H1 (cell line): Measurements from ENCODE around the gene NDUFAF8. TPM values are rescaled to one million over a fixed set of nuclear protein-coding genes. Genes with fewer than 3 reads are reported as not detected.

Experiments
- CTCF ChIA-PET: fragments of 300-600 bp; sonication (Branson Sonifier 250); formaldehyde crosslinking; loops from one replicate; lab custom pipeline; 2021; ENCODE audit not compliant: partially characterized antibody; lab: Charles Lee
- POLR2A ChIA-PET: fragments of 300-600 bp; sonication (Branson Sonifier 250); formaldehyde crosslinking; loops from one replicate; lab custom pipeline; 2021; ENCODE audit warnings: inconsistent platforms; ENCODE audit not compliant: partially characterized antibody; lab: Charles Lee
- DNase-seq, 2 experiments: peaks; one replicate each; pipeline versions ENCODE4 v3.0.0 to v3.0.0-alpha.2; 2010 to 2022; ENCODE audit warnings: low spot score in 2 of 2, low read depth in 1 of 2, mixed read lengths in 1 of 2
- FAIRE-seq: peaks from 2 replicates; lab custom pipeline; 2011; peaks lifted over from hg19 to GRCh38; lab: Jason Lieb, UNC
- H2AFZ ChIP-seq: 2 replicates; pipeline ENCODE4 v1.8.1; 2012; ENCODE audit warnings: low read length, inconsistent platforms
- H2AK5ac ChIP-seq: 2 replicates; pipeline ENCODE4 v1.6.1; 2013; ENCODE audit warnings: low read depth, low read length
- H2BK120ac ChIP-seq: replicated peaks from 2 replicates; pipeline ENCODE3; 2013; ENCODE audit warnings: low read depth, low read length, inconsistent platforms
- H2BK12ac ChIP-seq: 2 replicates; pipeline ENCODE4 v1.6.1; 2013; ENCODE audit warnings: low read depth, low read length
- H2BK15ac ChIP-seq: 2 replicates; pipeline ENCODE4 v1.6.1; 2013; ENCODE audit warnings: low read length
- H2BK20ac ChIP-seq: 2 replicates; pipeline ENCODE4 v1.6.1; 2013; ENCODE audit warnings: low read length
- H2BK5ac ChIP-seq: 2 replicates; pipeline ENCODE4 v1.6.1; 2013; ENCODE audit warnings: low read depth, low read length
- H3K14ac ChIP-seq: 2 replicates; pipeline ENCODE4 v1.6.1; 2013; ENCODE audit warnings: inconsistent platforms; ENCODE audit not compliant: insufficient read length
- H3K18ac ChIP-seq: 2 replicates; pipeline ENCODE4 v1.6.1; 2013; ENCODE audit warnings: low read length; ENCODE audit errors: extremely low read depth
- H3K23ac ChIP-seq: 2 replicates; pipeline ENCODE4 v1.6.1; 2013; ENCODE audit warnings: inconsistent platforms; ENCODE audit not compliant: insufficient read length
- H3K23me2 ChIP-seq: 2 replicates; pipeline ENCODE4 v1.6.1; 2013; ENCODE audit warnings: low read depth, low read length
- H3K27ac ChIP-seq: 2 replicates; pipeline ENCODE4 v1.6.1; 2011; ENCODE audit warnings: low read depth, low read length, inconsistent platforms
- H3K27me3 ChIP-seq, 4 experiments: replicated peaks in 1 of 4; 1 replicate in 1 of 4; 2 replicates in 3 of 4; pipeline versions ENCODE4 v1.6.1 to v1.8.1; 2011 to 2013; ENCODE audit warnings: low read length in 3 of 4, mild to moderate bottlenecking in 3 of 4, inconsistent platforms in 2 of 4, mixed read lengths in 2 of 4, moderate library complexity in 1 of 4; ENCODE audit not compliant: control insufficient read depth in 3 of 4, insufficient read depth in 3 of 4; ENCODE audit errors: extremely low read depth in 1 of 4
- H3K36me3 ChIP-seq, 4 experiments: 2 replicates each; pipeline versions ENCODE4 v1.6.1 to v1.8.1; 2011 to 2013; ENCODE audit warnings: mild to moderate bottlenecking in 4 of 4, low read length in 3 of 4, moderate library complexity in 2 of 4, control low read depth in 1 of 4, inconsistent platforms in 1 of 4; ENCODE audit not compliant: insufficient read depth in 4 of 4, control insufficient read depth in 2 of 4
- H3K4ac ChIP-seq: replicated peaks from 2 replicates; pipeline ENCODE3; 2013; ENCODE audit warnings: low read length, low read depth, mixed read lengths, inconsistent platforms; ENCODE audit not compliant: insufficient read length
- H3K4me1 ChIP-seq, 4 experiments: replicated peaks in 1 of 4; 1 replicate in 1 of 4; 2 replicates in 3 of 4; pipeline versions ENCODE4 v1.6.1 to v1.8.1; 2011 to 2013; ENCODE audit warnings: low read length in 3 of 4, inconsistent platforms in 2 of 4, mixed read lengths in 1 of 4; ENCODE audit not compliant: insufficient read depth in 4 of 4, control insufficient read depth in 3 of 4
- H3K4me2 ChIP-seq, 2 experiments: 2 replicates each; pipeline versions ENCODE4 v1.6.1 to v1.8.1; 2011 to 2013; ENCODE audit warnings: low read depth in 2 of 2, low read length in 2 of 2, control low read depth in 1 of 2, inconsistent platforms in 1 of 2, mild to moderate bottlenecking in 1 of 2; ENCODE audit not compliant: insufficient read depth in 1 of 2
- H3K4me3 ChIP-seq, 4 experiments: fragments of 200-600, 300-600 bp in 1 of 4; sonication (generic), shearing (Covaris generic), sonication (Bioruptor Twin) in 1 of 4; 2 replicates each; pipeline versions ENCODE4 v1.5.1 to v1.8.1; 2011 to 2016; ENCODE audit warnings: low read length in 4 of 4, low read depth in 3 of 4, control low read depth in 2 of 4, inconsistent platforms in 2 of 4, mild to moderate bottlenecking in 2 of 4, mixed read lengths in 1 of 4, moderate library complexity in 1 of 4; ENCODE audit not compliant: insufficient read depth in 2 of 4; ENCODE audit errors: extremely low read depth in 1 of 4
- H3K56ac ChIP-seq: replicated peaks from 2 replicates; pipeline ENCODE3; 2013; ENCODE audit warnings: low read depth, mild to moderate bottlenecking, mixed read lengths, low read length, inconsistent platforms; ENCODE audit not compliant: insufficient read length
- H3K79me1 ChIP-seq: 2 replicates; pipeline ENCODE4 v1.6.1; 2013; ENCODE audit warnings: low read depth, low read length, control low read depth
- H3K79me2 ChIP-seq, 2 experiments: 2 replicates each; pipeline versions ENCODE4 v1.6.1 to v1.8.1; 2012 to 2013; ENCODE audit warnings: low read length in 2 of 2, mild to moderate bottlenecking in 2 of 2, inconsistent platforms in 1 of 2; ENCODE audit not compliant: insufficient read depth in 2 of 2, control insufficient read depth in 1 of 2
- H3K9ac ChIP-seq, 4 experiments: replicated peaks in 1 of 4; 1 replicate in 1 of 4; 2 replicates in 3 of 4; pipeline versions ENCODE4 v1.6.1 to v1.8.1; 2011 to 2013; ENCODE audit warnings: low read depth in 3 of 4, low read length in 3 of 4, control low read depth in 2 of 4, mild to moderate bottlenecking in 2 of 4, moderate library complexity in 2 of 4, inconsistent platforms in 1 of 4; ENCODE audit errors: extremely low read depth in 1 of 4
- H3K9me3 ChIP-seq, 2 experiments: 2 replicates each; pipeline versions ENCODE4 v1.6.1 to v1.8.1; 2012 to 2013; ENCODE audit warnings: mild to moderate bottlenecking in 2 of 2, moderate library complexity in 2 of 2, control low read depth in 1 of 2, inconsistent platforms in 1 of 2, low read depth in 1 of 2, low read length in 1 of 2, mixed read lengths in 1 of 2; ENCODE audit not compliant: insufficient read depth in 2 of 2
- H4K20me1 ChIP-seq, 2 experiments: replicated peaks in 1 of 2; 2 replicates each; pipeline versions ENCODE3 to v1.8.1; 2011 to 2013; ENCODE audit warnings: inconsistent platforms in 2 of 2, low read length in 2 of 2, mild to moderate bottlenecking in 1 of 2; ENCODE audit not compliant: insufficient read depth in 2 of 2, control insufficient read depth in 1 of 2
- H4K5ac ChIP-seq: 2 replicates; pipeline ENCODE4 v1.6.1; 2013; ENCODE audit warnings: low read length, low read depth, mixed read lengths, inconsistent platforms; ENCODE audit not compliant: insufficient read length
- H4K8ac ChIP-seq: 2 replicates; pipeline ENCODE4 v1.8.0; 2013; ENCODE audit warnings: mild to moderate bottlenecking, moderate library complexity, low read length, inconsistent platforms; ENCODE audit not compliant: insufficient read depth; ENCODE audit errors: extremely low read depth
- H4K91ac ChIP-seq: replicated peaks from 2 replicates; pipeline ENCODE3; 2013; ENCODE audit warnings: low read length, mixed read lengths, inconsistent platforms; ENCODE audit not compliant: insufficient read length
- EP300 ChIP-seq, 2 experiments: IDR thresholded peaks; 1 replicate in 1 of 2; 2 replicates in 1 of 2; pipeline ENCODE4 v1.6.1; 2011 to 2012; ENCODE audit warnings: low read depth in 2 of 2, low read length in 2 of 2, mild to moderate bottlenecking in 2 of 2, borderline replicate concordance in 1 of 2, inconsistent platforms in 1 of 2, moderate library complexity in 1 of 2
- MAFK ChIP-seq: IDR thresholded peaks from 2 replicates; pipeline ENCODE4 v1.6.1; 2012; ENCODE audit warnings: low read depth, mild to moderate bottlenecking, improper control_type of control experiment, low read length
- POLR2A ChIP-seq, 2 experiments: IDR thresholded peaks; 1 replicate in 1 of 2; 2 replicates in 1 of 2; pipeline ENCODE4 v1.6.1; 2011; ENCODE audit warnings: low read depth in 2 of 2, low read length in 2 of 2, mild to moderate bottlenecking in 2 of 2; ENCODE audit errors: control extremely low read depth in 1 of 2
- RNF2 ChIP-seq: fragments of 200-900, 300-1000 bp; sonication (generic); IDR thresholded peaks from 2 replicates; pipeline ENCODE4 v1.7.1; 2016; ENCODE audit warnings: borderline replicate concordance, low read depth, mild to moderate bottlenecking, antibody characterized with exemption, low read length; ENCODE audit not compliant: poor library complexity, severe bottlenecking; ENCODE audit errors: missing control alignments
- WGBS, 2 experiments: shearing (Covaris generic) in 1 of 2; methylation state at CpG; one replicate each; pipeline versions ENCODE4 v1.1.6 to v1.1.7; 2013 to 2015; ENCODE audit warnings: low lambda C conversion rate in 2 of 2, mixed read lengths in 2 of 2, inconsistent platforms in 1 of 2, low coverage in 1 of 2, missing lambda C conversion rate in 1 of 2; ENCODE audit not compliant: insufficient replicate concordance in 2 of 2, insufficient coverage in 1 of 2, insufficient read length in 1 of 2; ENCODE audit errors: extremely low coverage in 1 of 2, missing lambda C conversion rate in 1 of 2; 5-methylcytosine and 5-hydroxymethylcytosine counted together
- polyA plus RNA-seq, 7 experiments: library from polyadenylated mRNA; depleted of rRNA in 3 of 7; stranded (reverse) in 5 of 7; unstranded in 2 of 7; fragments of >200 nt in 5 of 7; fragments of 200-250 nt in 2 of 7; gene quantifications; 1 replicate in 5 of 7; 2 replicates in 1 of 7; 4 replicates in 1 of 7; pipeline versions ENCODE4 v1.2.1 to v1.2.3, GENCODE V29; 2011 to 2013; ENCODE audit warnings: missing spikeins in 2 of 7, mixed read lengths in 2 of 7
- total RNA-seq: library from RNA; stranded (reverse); fragmentation: NEBNext Ultra II Directional; extraction: Animal tissue kit (Norgen Biotek cat#: 25700); gene quantifications from 2 replicates; pipeline ENCODE4 v1.2.1, GENCODE V29; 2021

Gene NDUFAF8
- total and polyA plus RNA-seq, 2 of the 8 experiments (the other 6 are each of a cell fraction or from before 2014, with no cell fraction given), result 48.9 to 91.1 TPM

- 96% methylated on average over 11 of the region's 16 CpGs; no CpG with 5 or more reads in 1 of the 2 experiments for WGBS, 2 experiments
Observed at GRCh38 chr17:81248649-81249048, 9.5 kb downstream of the NDUFAF8 start.

More at GRCh38 chr17:81248649-81249048, 9.5 kb downstream of the NDUFAF8 start:
- Histone ChIP-seq H2BK12ac (no peak overlapping the region), H3K27ac (no peak overlapping the region), H3K79me2 (no peaks in the 10 kb centered on the region), H4K20me1 (peaks cover 0 to 11% of the 10 kb centered on the region in 2 experiments), H2AK5ac (no peak overlapping the region), H3K56ac (no peak overlapping the region), H3K18ac (no peak overlapping the region), H3K4me2 (no peak overlapping the region), H4K8ac (peak overlapping the region; percentile 57; the same call in 1 of the 2 replicates), H2BK20ac (no peak overlapping the region), H3K4ac (no peak overlapping the region), H3K9me3 (no peaks in the 10 kb centered on the region), H4K5ac (no peak overlapping the region), H4K91ac (no peak overlapping the region), H3K36me3 (no peaks in the 10 kb centered on the region; a peak in 1 of 8 replicates), H3K9ac (no peak overlapping the region), H3K23ac (no peak overlapping the region), H3K4me1 (peaks cover 0 to 8% (median 1%) of the 10 kb centered on the region in 4 experiments; a peak in 2 of 7 replicates), H2BK5ac (no peak overlapping the region), H3K23me2 (peaks cover 3% of the 10 kb centered on the region; the same call in 1 of the 2 replicates), H3K27me3 (no peaks in the 10 kb centered on the region), H3K4me3 (no peak overlapping the region), H2BK15ac (no peak overlapping the region), H2AFZ (no peak overlapping the region), H3K79me1 (no peaks in the 10 kb centered on the region), H2BK120ac (no peak overlapping the region), H3K14ac (no peak overlapping the region)
- no peak for DNase-seq
- POLR2A ChIA-PET, result interaction anchor here (1.3 kb wide), 2 partner anchors 9 to 26 kb away, joined by 4 to 6 read pairs; partner anchors contain the start of genes CEP131, NDUFAF8 and TEPSIN
- CTCF ChIA-PET, result interaction anchor here (0.8 to 1.3 kb wide), 3 partner anchors 19 to 119 kb away, joined by 3 read pairs; no protein-coding TSS in a partner anchor
- TF ChIP-seq EP300 (IDR thresholded peaks at IDR 0.05; ENCODE audit: borderline replicate concordance in 1 of 2, low read depth in 2 of 2, low read length in 2 of 2) (no peak), RNF2 (no peak), POLR2A (IDR thresholded peaks at IDR 0.05; ENCODE audit: control extremely low read depth in 1 of 2, low read depth in 2 of 2, low read length in 2 of 2) (no peak), MAFK (peak; percentile 28; the same call in 1 of the 2 replicates)
- FAIRE-seq, result no peak
